Psoas muscle (tissue), 8 donors: ENCODE results near the gene TXNDC15. TPM values are rescaled to one million over a fixed set of nuclear protein-coding genes. Genes with fewer than 3 reads are reported as not detected.

ENCODE experiments used
- ATAC-seq, 4 donors: fragments of 200-7000 bp; cut with Tn5 transposase; one replicate each; pipeline ENCODE4 v1.9.1; 2020; ENCODE audit warnings: moderate library complexity in 3 of 4, mild to moderate bottlenecking in 2 of 4
- DNase-seq, 2 donors: peaks; one replicate each; pipeline ENCODE4 v3.0.0-alpha.2; 2020
- H3K27ac ChIP-seq: fragments of 200-600 bp; one replicate; pipeline ENCODE4 v1.8.0; 2022
- H3K27me3 ChIP-seq, 3 donors: fragments of 200-600 bp in 1 of 3; one replicate each; pipeline versions ENCODE4 v1.6.1 to v1.8.0; 2013 to 2022; ENCODE audit warnings: low read length in 2 of 3, mild to moderate bottlenecking in 2 of 3, moderate library complexity in 1 of 3; ENCODE audit not compliant: insufficient read depth in 3 of 3
- H3K36me3 ChIP-seq, 2 donors: fragments of 200-600 bp in 1 of 2; one replicate each; pipeline versions ENCODE4 v1.6.1 to v1.8.0; 2013 to 2022; ENCODE audit warnings: low read depth in 1 of 2, mild to moderate bottlenecking in 1 of 2, moderate library complexity in 1 of 2; ENCODE audit not compliant: insufficient read depth in 1 of 2
- H3K4me1 ChIP-seq: fragments of 200-600 bp; one replicate; pipeline ENCODE4 v1.8.0; 2022
- H3K4me3 ChIP-seq: fragments of 200-600 bp; one replicate; pipeline ENCODE4 v1.8.0; 2022; ENCODE audit warnings: mild to moderate bottlenecking
- H3K9me3 ChIP-seq: fragments of 200-600 bp; one replicate; pipeline ENCODE4 v1.8.0; 2022
- CTCF ChIP-seq: fragments of 200-600 bp; IDR thresholded peaks from one replicate; pipeline ENCODE4 v1.8.0; 2022; ENCODE audit warnings: antibody characterized with exemption
- WGBS, 3 donors: extraction: QIAGEN DNeasy Blood & Tissue Kit; methylation state at CpG; one replicate each; pipeline versions ENCODE4 v1.1.6 to v1.1.7; 2013; 5-methylcytosine and 5-hydroxymethylcytosine counted together
- intact Hi-C, 2 donors: fragments of 100-400 bp; cut with DNase I; formaldehyde crosslinking; loops; one replicate each; pipeline versions ENCODE4 v1.11.0 to v1.14.2; 2022
- polyA plus RNA-seq, 3 donors: library from polyadenylated mRNA; stranded (reverse); fragments of 200-250 nt; gene quantifications; one replicate each; pipeline ENCODE4 v1.2.3, GENCODE V29; 2013
- total RNA-seq, 4 donors: library from RNA; stranded (reverse); fragmentation: NEBNext Ultra II Directional in 2 of 4; extraction: Animal tissue kit (Norgen Biotek cat#: 25700) in 2 of 4; gene quantifications; one replicate each; pipeline versions ENCODE4 v1.2.1 to v1.2.4, GENCODE V29; 2021 to 2023
- donor health status: healthy with polysubstance abuse.
- donor health status: DM: no; HTN: no; CAD: no; lungs with moderate emphysema.
- donor health status: Bipolar disorder and iron deficiency.
- donor health status: healthy.
- donor health status: DM: yes; HTN: yes; CAD: no.
- donor health status: DM: no; HTN: no; CAD: no.
- donor health status: DM: no; HTN: no; CAD: no.
- donor health status: DM: yes; HTN: yes; CAD: no.

The TXNDC15 gene
- total and polyA plus RNA-seq, 7 donors = 21.1 to 34.0 (median 28.6) TPM

DNA sequence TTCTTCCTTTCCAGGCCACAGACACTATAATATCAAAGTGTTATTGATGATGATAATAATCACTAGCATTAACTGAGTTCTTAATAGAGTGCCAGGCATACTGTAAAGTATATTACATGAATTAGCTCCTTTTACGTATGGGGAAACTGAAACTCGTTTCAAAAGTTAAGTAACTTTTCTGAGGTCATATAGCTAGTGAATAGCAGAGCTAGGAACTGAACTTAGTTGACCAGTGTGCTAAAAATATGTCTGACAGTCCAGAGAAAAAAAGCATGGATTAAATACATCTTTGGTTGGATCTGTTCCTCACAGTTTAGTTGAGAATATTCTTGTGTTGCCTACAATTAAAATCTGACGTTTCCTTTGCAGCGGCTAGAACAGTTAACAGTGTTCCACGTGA lies 75.1 kb downstream of the TXNDC15 start:
- ATAC-seq = peak; percentile 35 to 80 (median 72)
- no peak for DNase-seq
- H3K36me3 ChIP-seq = no peaks in the 10 kb centered on the region
- 28 to 38% (median 35%) methylated on average over 5 of the region's 5 CpGs for WGBS, 3 donors
- intact Hi-C loops = loop anchor here in 1 of 2 donors (10.0 kb wide), 1 partner anchor 245 kb away; no protein-coding TSS in a partner anchor
- H3K4me1 ChIP-seq = peaks cover 23% of the 10 kb centered on the region
- H3K4me3 ChIP-seq = no peak overlapping the region
- no peaks in the 10 kb centered on the region for H3K27me3 ChIP-seq
- H3K9me3 ChIP-seq = peaks cover 5% of the 10 kb centered on the region
- H3K27ac ChIP-seq = peak overlapping the region; percentile 79
- no peak for TF ChIP-seq CTCF

Other genes with a start within 250 kb of the TXNDC15 start
- 100 to 1,000 TPM; 161 to 238 (median 206) TPM for gene SAR1B, start 241.5 kb upstream of the TXNDC15 start, total RNA-seq
- gene SAR1B, start 241.5 kb upstream of the TXNDC15 start, polyA plus RNA-seq = 100 to 1,000 TPM; 116 to 188 (median 126) TPM
- 10 to 100 TPM in 3 of 4 donors, 1 to 10 TPM in 1; 5.7 to 25.2 (median 13.7) TPM for gene SEC24A, start 225.6 kb upstream of the TXNDC15 start, total RNA-seq
- gene SEC24A, start 225.6 kb upstream of the TXNDC15 start, polyA plus RNA-seq = 10 to 100 TPM in 2 of 3 donors, 1 to 10 TPM in 1; 6.7 to 18.9 (median 17.2) TPM
- gene CAMLG, start 135.8 kb upstream of the TXNDC15 start, total RNA-seq = 10 to 100 TPM; 25.8 to 44.9 (median 29.6) TPM
- 10 to 100 TPM; 29.8 to 56.5 (median 48.1) TPM for gene CAMLG, start 135.8 kb upstream of the TXNDC15 start, polyA plus RNA-seq
- gene DDX46, start 115.6 kb upstream of the TXNDC15 start, total RNA-seq = 10 to 100 TPM; 37.7 to 48.7 (median 47.0) TPM
- 10 to 100 TPM; 16.5 to 47.3 (median 24.4) TPM for gene DDX46, start 115.6 kb upstream of the TXNDC15 start, polyA plus RNA-seq
- 10 to 100 TPM; 24.7 to 28.3 (median 25.3) TPM for gene C5orf24, start 28.4 kb upstream of the TXNDC15 start, total RNA-seq
- 10 to 100 TPM; 16.0 to 31.4 (median 26.5) TPM for gene C5orf24, start 28.4 kb upstream of the TXNDC15 start, polyA plus RNA-seq
- gene PCBD2, start 30.8 kb downstream of the TXNDC15 start, total RNA-seq = 10 to 100 TPM; 23.8 to 29.9 (median 26.0) TPM
- 10 to 100 TPM in 2 of 3 donors, 1 to 10 TPM in 1; 8.9 to 21.1 (median 14.0) TPM for gene PCBD2, start 30.8 kb downstream of the TXNDC15 start, polyA plus RNA-seq
- 1 to 10 TPM in 3 of 4 donors, under 1 TPM in 1; 0.79 to 1.8 (median 1.2) TPM for gene CATSPER3, start 93.5 kb downstream of the TXNDC15 start, total RNA-seq
- gene CATSPER3, start 93.5 kb downstream of the TXNDC15 start, polyA plus RNA-seq = 1 to 10 TPM in 2 of 3 donors, under 1 TPM in 1; 0.73 to 1.8 (median 1.8) TPM
- gene PITX1, start 159.9 kb downstream of the TXNDC15 start, total RNA-seq = 10 to 100 TPM; 35.8 to 84.0 (median 58.9) TPM
- 100 to 1,000 TPM in 1 of 3 donors, 10 to 100 TPM in 2; 13.6 to 103 (median 38.7) TPM for gene PITX1, start 159.9 kb downstream of the TXNDC15 start, polyA plus RNA-seq